Esophagus squamous epithelium (tissue), 5 donors: ENCODE data around the gene STK24. TPM values are rescaled to one million over a fixed set of nuclear protein-coding genes. Genes with fewer than 3 reads are reported as not detected.

Source experiments
- DNase-seq: peaks from one replicate; lab custom pipeline; 2025; lab: John Stamatoyannopoulos, UW
- H3K27ac ChIP-seq, 4 donors: fragments of 200-600 bp; sonication (generic); one replicate each; pipeline ENCODE4 v1.5.1; 2016 to 2019; ENCODE audit warnings: mild to moderate bottlenecking in 1 of 4
- H3K27me3 ChIP-seq, 4 donors: fragments of 200-600 bp; sonication (generic); 1 replicate in 3 of 4; 2 replicates in 1 of 4; pipeline versions ENCODE4 v1.5.1 to v1.6.0; 2017 to 2021; ENCODE audit warnings: antibody characterized with exemption in 1 of 4
- H3K36me3 ChIP-seq, 3 donors: fragments of 200-600 bp; sonication (generic); one replicate each; pipeline ENCODE4 v1.5.1; 2016 to 2019
- H3K4me1 ChIP-seq, 3 donors: fragments of 200-600 bp; sonication (generic); one replicate each; pipeline ENCODE4 v1.5.1; 2017 to 2019
- H3K4me3 ChIP-seq, 4 donors: fragments of 200-600 bp; sonication (generic); 1 replicate in 3 of 4; 2 replicates in 1 of 4; pipeline ENCODE4 v1.5.1; 2016 to 2019; ENCODE audit warnings: mild to moderate bottlenecking in 2 of 4, moderate library complexity in 1 of 4
- H3K9me3 ChIP-seq, 3 donors: fragments of 200-600 bp; sonication (generic); one replicate each; pipeline ENCODE4 v1.5.1; 2016 to 2019
- POLR2A ChIP-seq, 4 donors: fragments of 450-650 bp; IDR thresholded peaks; one replicate each; pipeline ENCODE4 v1.6.1; 2017; ENCODE audit warnings: antibody characterized with exemption in 4 of 4, mild to moderate bottlenecking in 4 of 4, moderate library complexity in 3 of 4
- WGBS, 2 donors: methylation state at CpG; one replicate each; pipeline ENCODE4 v1.1.5; 2018; 5-methylcytosine and 5-hydroxymethylcytosine counted together
- intact Hi-C: fragments of 100-400 bp; cut with DNase I; formaldehyde crosslinking; loops from one replicate; pipeline ENCODE4 v1.15.0; 2022
- total RNA-seq, 4 donors: library from RNA; depleted of rRNA; stranded (reverse); fragments of >200 nt; gene quantifications; one replicate each; pipeline ENCODE4 v1.1.0, GENCODE V29; 2016
- TF ChIP-seq, protein P1 (sequence below), 6 experiments: fragments of 450-650 bp in 4 of 6; fragments of 200-600 bp in 2 of 6; sonication (generic) in 2 of 6; IDR thresholded peaks; one replicate each; pipeline ENCODE4 v1.5.1; 2016 to 2019; ENCODE audit warnings: antibody characterized with exemption in 6 of 6, mild to moderate bottlenecking in 4 of 6, moderate library complexity in 4 of 6
- donor health status: DM: yes; HTN: yes; CAD: no.

STK24 gene
- total RNA-seq, 4 donors from 2014 or later = 119 to 156 (median 130) TPM

DNA sequence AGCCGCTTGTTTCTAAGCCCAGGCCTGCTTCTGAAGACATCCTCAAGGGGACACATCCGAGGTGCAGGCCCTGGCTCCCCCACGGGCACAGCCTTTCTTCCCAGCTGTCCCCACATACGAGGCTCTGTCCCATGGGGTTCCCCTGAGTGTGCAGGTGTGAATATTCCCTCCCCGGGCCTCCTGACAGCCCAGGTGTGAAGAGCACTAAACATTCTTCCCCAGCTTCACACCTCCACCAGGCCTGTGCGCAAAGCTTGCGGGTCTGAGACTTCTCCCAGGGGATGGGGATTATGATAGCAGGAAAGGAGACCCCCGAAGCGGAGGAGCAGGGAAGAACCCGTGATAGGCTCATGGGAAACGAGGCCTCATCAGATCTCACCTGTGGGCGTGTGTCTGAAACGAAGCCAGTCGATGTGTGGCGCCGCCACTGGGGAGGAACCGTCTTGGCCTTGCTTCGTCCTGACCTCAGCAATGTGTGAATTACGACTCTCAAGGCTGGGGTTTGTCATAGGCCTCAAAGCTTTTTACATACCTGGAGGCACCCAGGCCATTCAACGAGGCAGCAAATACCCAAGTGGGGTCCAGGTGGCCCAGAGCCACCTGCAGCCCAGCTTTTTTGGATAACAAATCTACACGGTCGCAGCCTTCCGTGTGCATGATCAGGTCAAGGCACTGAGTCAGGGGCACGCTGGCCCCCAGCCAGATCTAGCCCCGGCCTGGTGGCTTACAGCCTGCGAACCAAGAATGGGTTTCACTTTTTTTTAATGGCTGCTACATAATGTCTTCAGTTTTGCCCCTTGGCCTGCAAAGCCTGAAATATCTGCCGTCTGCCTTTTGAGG, 134.3 kb downstream of the STK24 start:
- WGBS, 2 donors = 81 to 87% methylated on average over 17 to 22 of the region's 27 CpGs
- Histone ChIP-seq H3K27ac (no peak overlapping the region), H3K9me3 (no peaks in the 10 kb centered on the region), H3K4me3 (no peak overlapping the region), H3K36me3 (peaks cover 0 to 31% (median 0%) of the 10 kb centered on the region in 3 donors), H3K27me3 (no peaks in the 10 kb centered on the region), H3K4me1 (peaks cover 0 to 21% (median 10%) of the 10 kb centered on the region in 3 donors)
- intact Hi-C loops = no loop called here
- no peak for DNase-seq
- TF ChIP-seq, protein P1, sequence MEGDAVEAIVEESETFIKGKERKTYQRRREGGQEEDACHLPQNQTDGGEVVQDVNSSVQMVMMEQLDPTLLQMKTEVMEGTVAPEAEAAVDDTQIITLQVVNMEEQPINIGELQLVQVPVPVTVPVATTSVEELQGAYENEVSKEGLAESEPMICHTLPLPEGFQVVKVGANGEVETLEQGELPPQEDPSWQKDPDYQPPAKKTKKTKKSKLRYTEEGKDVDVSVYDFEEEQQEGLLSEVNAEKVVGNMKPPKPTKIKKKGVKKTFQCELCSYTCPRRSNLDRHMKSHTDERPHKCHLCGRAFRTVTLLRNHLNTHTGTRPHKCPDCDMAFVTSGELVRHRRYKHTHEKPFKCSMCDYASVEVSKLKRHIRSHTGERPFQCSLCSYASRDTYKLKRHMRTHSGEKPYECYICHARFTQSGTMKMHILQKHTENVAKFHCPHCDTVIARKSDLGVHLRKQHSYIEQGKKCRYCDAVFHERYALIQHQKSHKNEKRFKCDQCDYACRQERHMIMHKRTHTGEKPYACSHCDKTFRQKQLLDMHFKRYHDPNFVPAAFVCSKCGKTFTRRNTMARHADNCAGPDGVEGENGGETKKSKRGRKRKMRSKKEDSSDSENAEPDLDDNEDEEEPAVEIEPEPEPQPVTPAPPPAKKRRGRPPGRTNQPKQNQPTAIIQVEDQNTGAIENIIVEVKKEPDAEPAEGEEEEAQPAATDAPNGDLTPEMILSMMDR (IDR thresholded peaks at IDR 0.05) = no peak
- TF ChIP-seq POLR2A (IDR thresholded peaks at IDR 0.05) = no peak

DNA sequence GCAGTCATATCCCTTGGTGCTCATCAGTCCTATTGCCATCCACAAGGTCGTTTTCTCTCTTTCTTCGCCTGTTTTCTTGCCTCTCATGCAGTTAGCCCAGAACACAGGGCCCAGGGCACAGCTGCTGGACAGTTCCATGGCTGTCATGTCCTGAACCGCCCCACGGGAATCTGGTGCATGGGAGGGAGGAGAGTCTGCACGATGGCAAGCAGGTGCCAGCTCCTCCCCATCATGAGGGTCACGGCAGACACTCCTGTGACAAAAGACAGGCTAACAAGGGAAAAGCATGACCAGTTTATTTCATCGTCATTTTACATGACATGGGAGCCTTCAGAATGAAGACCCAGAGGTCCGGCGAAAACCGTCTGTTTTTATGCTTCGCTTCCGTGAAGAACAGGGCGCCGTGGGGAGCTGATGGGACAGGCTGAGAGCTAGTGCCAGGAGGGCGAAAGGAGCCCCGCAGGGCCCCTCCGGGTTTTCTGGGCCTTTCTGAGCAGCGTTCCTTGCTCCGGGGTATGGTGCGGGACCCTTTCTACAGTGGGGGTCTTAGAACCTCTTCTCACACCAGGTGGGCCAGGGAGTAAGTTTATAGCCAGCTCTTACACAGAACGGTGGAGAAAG, 135.7 kb downstream of the STK24 start:
- Histone ChIP-seq H3K4me3 (no peak overlapping the region), H3K9me3 (no peaks in the 10 kb centered on the region), H3K27me3 (no peaks in the 10 kb centered on the region), H3K36me3 (peaks cover 0 to 17% (median 0%) of the 10 kb centered on the region in 3 donors), H3K27ac (no peak overlapping the region), H3K4me1 (peaks cover 0 to 20% (median 10%) of the 10 kb centered on the region in 3 donors)
- 84 to 88% methylated on average over 11 to 16 of the region's 21 CpGs for WGBS, 2 donors
- TF ChIP-seq, protein P1 (IDR thresholded peaks at IDR 0.05) = no peak
- TF ChIP-seq POLR2A (IDR thresholded peaks at IDR 0.05) = no peak
- DNase-seq = no peak
- intact Hi-C loops = no loop called here

DNA sequence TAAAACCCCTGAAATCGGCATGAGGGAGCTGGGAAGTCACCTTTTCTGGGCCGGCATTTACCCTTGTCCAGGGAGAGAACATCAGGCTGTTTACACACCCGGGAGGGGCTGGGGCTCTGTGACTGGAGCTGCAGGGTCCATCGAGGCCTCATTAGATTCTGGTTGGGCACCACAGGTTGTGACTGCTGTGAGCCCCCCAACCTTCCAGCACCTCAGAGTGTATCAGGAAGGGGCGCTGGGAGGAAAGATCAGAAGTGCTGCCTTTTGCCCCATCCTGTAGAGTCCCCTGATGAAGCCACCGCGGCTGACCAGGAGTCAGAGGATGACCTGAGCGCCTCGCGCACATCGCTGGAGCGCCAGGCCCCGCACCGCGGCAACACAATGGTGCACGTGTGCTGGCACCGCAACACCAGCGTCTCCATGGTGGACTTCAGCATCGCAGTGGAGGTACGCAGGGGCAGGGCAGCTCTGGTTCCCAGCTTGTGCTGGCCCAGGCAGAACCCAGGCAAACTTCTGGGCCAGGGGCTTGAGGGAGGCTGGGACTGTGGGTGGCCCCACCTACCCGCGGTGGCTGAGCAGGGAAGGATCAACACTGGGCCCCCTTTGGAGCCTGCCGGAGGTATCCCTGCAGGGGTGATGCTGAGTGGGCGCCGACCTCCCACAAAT, 136.4 kb downstream of the STK24 start:
- Histone ChIP-seq H3K9me3 (no peaks in the 10 kb centered on the region), H3K27me3 (no peaks in the 10 kb centered on the region), H3K36me3 (peaks cover 0 to 14% (median 0%) of the 10 kb centered on the region in 3 donors), H3K4me3 (no peak overlapping the region), H3K4me1 (peaks cover 0 to 13% (median 5%) of the 10 kb centered on the region in 3 donors), H3K27ac (no peak overlapping the region)
- no peak for DNase-seq
- TF ChIP-seq, protein P1 (IDR thresholded peaks at IDR 0.05) = no peak
- TF ChIP-seq POLR2A (IDR thresholded peaks at IDR 0.05) = no peak
- 72 to 87% methylated on average over 2 to 8 of the region's 25 CpGs for WGBS, 2 donors
- intact Hi-C loops = no loop called here

DNA sequence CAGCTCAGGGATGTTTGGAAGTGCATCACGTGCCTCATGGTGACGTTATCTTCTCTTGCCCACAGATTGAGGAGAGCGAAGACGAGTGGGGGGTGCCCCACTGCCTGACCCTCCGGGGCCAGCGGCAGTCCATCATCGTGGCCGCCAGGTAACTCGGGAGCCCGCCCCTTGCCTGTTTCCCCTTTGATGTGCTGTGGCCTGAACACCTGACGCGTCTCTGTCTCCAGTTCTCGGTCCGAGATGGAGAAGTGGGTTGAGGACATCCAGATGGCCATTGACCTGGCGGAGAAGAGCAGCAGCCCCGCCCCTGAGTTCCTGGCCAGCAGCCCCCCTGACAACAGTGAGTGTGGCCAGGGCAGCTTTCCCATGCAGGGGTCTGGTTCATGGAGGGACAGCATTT, 137.0 kb downstream of the STK24 start:
- Histone ChIP-seq H3K4me3 (no peak overlapping the region), H3K27ac (no peak overlapping the region), H3K9me3 (no peaks in the 10 kb centered on the region), H3K27me3 (no peaks in the 10 kb centered on the region), H3K36me3 (peaks cover 0 to 14% (median 0%) of the 10 kb centered on the region in 3 donors), H3K4me1 (peaks cover 0 to 7% (median 0%) of the 10 kb centered on the region in 3 donors)
- no peak for TF ChIP-seq POLR2A (IDR thresholded peaks at IDR 0.05)
- TF ChIP-seq, protein P1 (IDR thresholded peaks at IDR 0.05) = no peak
- 60 to 73% methylated on average over 2 of the region's 16 CpGs for WGBS, 2 donors
- DNase-seq = no peak
- intact Hi-C loops = no loop called here
